Endothelial cell of umbilical vein (primary cell): Measurements from ENCODE around the gene SMAD6. TPM values are rescaled to one million over a fixed set of nuclear protein-coding genes. Genes with fewer than 3 reads are reported as not detected.

ENCODE experiments used
- BruUV-seq: library from RNA; stranded (reverse); fragments of 400-500 nt; replicated peaks from 2 replicates; lab custom pipeline; 2021; lab: Mats Ljungman, UMichigan
- CTCF ChIA-PET: fragments of 300-600, 350-600 bp; sonication (Branson Sonifier 250); formaldehyde crosslinking; loops from one replicate; lab custom pipeline; 2021; ENCODE audit warnings: antibody characterized with exemption, inconsistent platforms; lab: Charles Lee
- POLR2A ChIA-PET: fragments of 300-600, 350-600 bp; sonication (Branson Sonifier 250); formaldehyde crosslinking; loops from one replicate; lab custom pipeline; 2021; ENCODE audit warnings: antibody characterized with exemption, inconsistent platforms; lab: Charles Lee
- DNase-seq: peaks from one replicate; pipeline ENCODE4 v3.0.0-alpha.2; 2011; ENCODE audit warnings: low read depth, low spot score
- FAIRE-seq: peaks from 2 replicates; lab custom pipeline; 2011; peaks lifted over from hg19 to GRCh38; lab: Jason Lieb, UNC
- H2AFZ ChIP-seq: 2 replicates; pipeline ENCODE4 v1.6.0; 2012; ENCODE audit warnings: low read depth, low read length, control low read depth, inconsistent platforms
- H3K27ac ChIP-seq: 2 replicates; pipeline ENCODE4 v1.5.1; 2011; ENCODE audit warnings: low read depth, mild to moderate bottlenecking, control low read depth, low read length, moderate library complexity; ENCODE audit not compliant: insufficient read depth
- H3K27me3 ChIP-seq, 2 experiments: 2 replicates each; pipeline versions ENCODE4 v1.6.0 to v1.6.1; 2011; ENCODE audit warnings: low read length in 2 of 2, mixed read lengths in 1 of 2; ENCODE audit not compliant: control insufficient read depth in 2 of 2, insufficient read depth in 2 of 2
- H3K36me3 ChIP-seq, 2 experiments: 2 replicates in 1 of 2; 3 replicates in 1 of 2; pipeline ENCODE4 v1.5.1; 2011; ENCODE audit warnings: low read length in 2 of 2, mild to moderate bottlenecking in 1 of 2, moderate library complexity in 1 of 2; ENCODE audit not compliant: control insufficient read depth in 2 of 2, insufficient read depth in 2 of 2; ENCODE audit errors: extremely low read depth in 1 of 2
- H3K4me1 ChIP-seq: 3 replicates; pipeline ENCODE4 v1.5.1; 2011; ENCODE audit warnings: mild to moderate bottlenecking, low read length; ENCODE audit not compliant: control insufficient read depth, insufficient read depth; ENCODE audit errors: extremely low read depth
- H3K4me2 ChIP-seq: 2 replicates; pipeline ENCODE4 v1.6.1; 2011; ENCODE audit warnings: low read length, control low read depth, mixed read lengths; ENCODE audit not compliant: insufficient read depth
- H3K4me3 ChIP-seq, 3 experiments: fragments of 200-600 bp in 1 of 3; sonication (generic), shearing (Covaris generic) in 1 of 3; replicated peaks in 1 of 3; 2 replicates each; pipeline ENCODE4 v1.5.1; 2011 to 2016; ENCODE audit warnings: control low read depth in 3 of 3, low read length in 3 of 3, mild to moderate bottlenecking in 2 of 3, inconsistent platforms in 1 of 3, low read depth in 1 of 3, moderate library complexity in 1 of 3; ENCODE audit not compliant: insufficient read depth in 1 of 3
- H3K79me2 ChIP-seq: 2 replicates; pipeline ENCODE4 v1.6.0; 2012; ENCODE audit warnings: low read length, inconsistent platforms; ENCODE audit not compliant: control insufficient read depth, insufficient read depth
- H3K9ac ChIP-seq: replicated peaks from 2 replicates; pipeline ENCODE3; 2011; ENCODE audit warnings: low read length, control low read depth; ENCODE audit not compliant: insufficient read depth; ENCODE audit errors: extremely low read depth
- H3K9me1 ChIP-seq: replicated peaks from 3 replicates; pipeline ENCODE4 v1.6.0; 2011; ENCODE audit warnings: mild to moderate bottlenecking, low read length; ENCODE audit not compliant: control insufficient read depth, insufficient read depth; ENCODE audit errors: extremely low read depth
- H3K9me3 ChIP-seq: replicated peaks from 2 replicates; pipeline ENCODE4 v1.5.1; 2012; ENCODE audit warnings: low read length, inconsistent platforms; ENCODE audit not compliant: control insufficient read depth, insufficient read depth
- H4K20me1 ChIP-seq: replicated peaks from 2 replicates; pipeline ENCODE3; 2011; ENCODE audit warnings: mild to moderate bottlenecking, low read length; ENCODE audit not compliant: control insufficient read depth, insufficient read depth; ENCODE audit errors: extremely low read depth
- CTCF ChIP-seq, 2 donors: IDR thresholded peaks; 1 replicate in 1 of 2; 2 replicates in 1 of 2; pipeline ENCODE4 v1.5.1; 2011; ENCODE audit warnings: low read length in 2 of 2, mild to moderate bottlenecking in 2 of 2, moderate library complexity in 2 of 2, control low read depth in 1 of 2, inconsistent platforms in 1 of 2, low read depth in 1 of 2; ENCODE audit not compliant: insufficient read depth in 1 of 2; ENCODE audit errors: extremely low read depth in 1 of 2
- EZH2 ChIP-seq: IDR thresholded peaks from 2 replicates; pipeline ENCODE4 v1.6.1; 2012; ENCODE audit warnings: borderline replicate concordance, low read depth, mild to moderate bottlenecking, moderate library complexity, low read length, inconsistent platforms; ENCODE audit not compliant: severe bottlenecking
- FOS ChIP-seq: IDR thresholded peaks from 2 replicates; pipeline ENCODE4 v1.6.1; 2011; ENCODE audit warnings: mild to moderate bottlenecking, low read length, moderate library complexity, borderline replicate concordance; ENCODE audit not compliant: insufficient read depth
- GATA2 ChIP-seq: IDR thresholded peaks from 2 replicates; pipeline ENCODE4 v1.7.0; 2011; ENCODE audit warnings: low read depth, mild to moderate bottlenecking, moderate library complexity, mixed read lengths, low read length; ENCODE audit not compliant: insufficient read length, insufficient read depth
- JUN ChIP-seq: IDR thresholded peaks from 2 replicates; pipeline ENCODE4 v1.6.1; 2011; ENCODE audit warnings: borderline replicate concordance, low read depth; ENCODE audit not compliant: insufficient read length, insufficient read depth
- MYC ChIP-seq: IDR thresholded peaks from one replicate; pipeline ENCODE4 v1.6.1; 2011; ENCODE audit warnings: mild to moderate bottlenecking, low read depth, low read length
- POLR2A ChIP-seq: IDR thresholded peaks from 2 replicates; pipeline ENCODE4 v1.6.1; 2012; ENCODE audit warnings: low read depth, mild to moderate bottlenecking, control low read depth, low read length
- POLR2AphosphoS5 ChIP-seq: IDR thresholded peaks from 2 replicates; pipeline ENCODE4 v1.6.1; 2012; ENCODE audit warnings: low read depth, mild to moderate bottlenecking, control low read depth, low read length, moderate library complexity; ENCODE audit not compliant: insufficient read depth
- dilution Hi-C: fragments of 300-500 bp; cut with MboI; formaldehyde crosslinking; loops from one replicate; pipeline ENCODE4 v1.15.0; 2019; ENCODE audit warnings: low sequenced_read_pairs; ENCODE audit not compliant: extremely low pct_ligation_motif_present
- intact Hi-C: fragments of 100-400 bp; cut with micrococcal nuclease; formaldehyde crosslinking; loops from one replicate; pipeline ENCODE4 v1.10.0; 2022
- polyA plus RNA-seq, 4 experiments: library from polyadenylated mRNA; depleted of rRNA in 3 of 4; stranded (reverse) in 3 of 4; unstranded in 1 of 4; fragments of >200 nt; gene quantifications; 2 replicates each; pipeline versions ENCODE4 v1.2.1 to v1.2.3, GENCODE V29; 2011 to 2012; ENCODE audit warnings: missing spikeins in 1 of 4
- total RNA-seq: library from RNA; stranded (reverse); gene quantifications from 2 replicates; pipeline ENCODE4 v1.2.3, GENCODE V29; 2021
- TF ChIP-seq, protein P1 (sequence below): IDR thresholded peaks from 2 replicates; pipeline ENCODE4 v1.6.1; 2011; ENCODE audit not compliant: insufficient read depth, insufficient read length

Gene SMAD6
- total and polyA plus RNA-seq, 2 donors (not counting 3 experiments of a cell fraction or from before 2014, with no cell fraction given) = 7.3 to 12.5 TPM

- CTCF ChIA-PET = interaction anchor here (0.6 to 1.3 kb wide), 4 partner anchors 14 to 144 kb away, joined by 3 to 6 read pairs (median 4); partner anchors contain the start of gene SMAD6
- peak overlapping the region; percentile 23 for H3K9ac ChIP-seq
- peak; percentile 57 for FAIRE-seq
- POLR2A ChIA-PET = no interaction called here
- BruUV-seq = no TSS peak
- no peak overlapping the region for H3K4me3 ChIP-seq
- no peaks in the 10 kb centered on the region for H3K9me1 ChIP-seq
- H3K4me2 ChIP-seq = no peak overlapping the region
- H3K79me2 ChIP-seq = peaks cover 7% of the 10 kb centered on the region
- no peaks in the 10 kb centered on the region for H3K9me3 ChIP-seq
- dilution Hi-C loops = no loop called here
- DNase-seq = peak; percentile 54
- H3K27me3 ChIP-seq = no peaks in the 10 kb centered on the region
- TF ChIP-seq FOS = no peak
- no peak for TF ChIP-seq POLR2A
- no peak for TF ChIP-seq MYC
- peak; percentile 37 for TF ChIP-seq POLR2AphosphoS5
- TF ChIP-seq, protein P1, sequence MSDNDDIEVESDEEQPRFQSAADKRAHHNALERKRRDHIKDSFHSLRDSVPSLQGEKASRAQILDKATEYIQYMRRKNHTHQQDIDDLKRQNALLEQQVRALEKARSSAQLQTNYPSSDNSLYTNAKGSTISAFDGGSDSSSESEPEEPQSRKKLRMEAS = no peak
- TF ChIP-seq GATA2 = peak; percentile 52
- no peak for TF ChIP-seq CTCF (IDR thresholded peaks at IDR 0.05; ENCODE audit: extremely low read depth in 1 of 2, insufficient read depth in 1 of 2, low read depth in 1 of 2, low read length in 2 of 2)
- TF ChIP-seq EZH2 = no peak
- no peak for TF ChIP-seq JUN
- H3K4me1 ChIP-seq = peaks cover 74% of the 10 kb centered on the region
- H2AFZ ChIP-seq = peak overlapping the region; percentile 28
- H4K20me1 ChIP-seq = no peaks in the 10 kb centered on the region
- intact Hi-C loops = no loop called here
- no peaks in the 10 kb centered on the region for H3K36me3 ChIP-seq
- peak overlapping the region; percentile 57 for H3K27ac ChIP-seq
These were observed 61.4 kb downstream of the SMAD6 start for GRCh38 chr15:66763186-66764071.
